Panc1 (cell line): Measurements from ENCODE around the gene SLX9. TPM values are rescaled to one million over a fixed set of nuclear protein-coding genes. Genes with fewer than 3 reads are reported as not detected.

Experiments
- ATAC-seq: fragments of 200-7000 bp; cut with Tn5 transposase; 2 replicates; pipeline ENCODE4 v1.9.1; 2020; ENCODE audit warnings: mild to moderate bottlenecking, moderate library complexity
- BruUV-seq: library from RNA; stranded (reverse); fragments of 400-500 nt; replicated peaks from 2 replicates; lab custom pipeline; 2021; lab: Mats Ljungman, UMichigan
- CTCF ChIA-PET: fragments of 300-600 bp; sonication (Branson Sonifier 250); formaldehyde crosslinking; loops from one replicate; lab custom pipeline; 2022; ENCODE audit warnings: antibody characterized with exemption; lab: Charles Lee
- POLR2A ChIA-PET: fragments of 300-600 bp; sonication (Branson Sonifier 250); formaldehyde crosslinking; loops from one replicate; lab custom pipeline; 2022; ENCODE audit warnings: antibody characterized with exemption; lab: Charles Lee
- DNase-seq: peaks from one replicate; pipeline ENCODE4 v3.0.0-alpha.2; 2010; ENCODE audit warnings: low read depth, low spot score
- H3K27ac ChIP-seq: 2 replicates; pipeline ENCODE4 v1.5.1; 2011; ENCODE audit warnings: mild to moderate bottlenecking, low read length, inconsistent platforms
- H3K27me3 ChIP-seq: fragments of 200-500 bp; sonication (Bioruptor generic); 2 replicates; pipeline ENCODE4 v1.6.0; 2014; ENCODE audit warnings: low read length, inconsistent platforms; ENCODE audit not compliant: control insufficient read depth, insufficient read depth
- H3K36me3 ChIP-seq: fragments of 200-500 bp; sonication (Bioruptor generic); 2 replicates; pipeline ENCODE4 v1.5.1; 2014; ENCODE audit warnings: inconsistent platforms, mild to moderate bottlenecking, low read length, moderate library complexity; ENCODE audit not compliant: control insufficient read depth, insufficient read depth
- H3K4me1 ChIP-seq: 2 replicates; pipeline ENCODE4 v1.5.1; 2011; ENCODE audit warnings: inconsistent platforms, mild to moderate bottlenecking, low read length, moderate library complexity; ENCODE audit not compliant: control insufficient read depth, insufficient read depth
- H3K4me3 ChIP-seq, 2 experiments: 2 replicates each; pipeline ENCODE4 v1.5.1; 2011 to 2012; ENCODE audit warnings: low read depth in 2 of 2, low read length in 2 of 2, mild to moderate bottlenecking in 2 of 2, inconsistent platforms in 1 of 2, moderate library complexity in 1 of 2
- H3K9me3 ChIP-seq: fragments of 200-500 bp; sonication (Bioruptor generic); 2 replicates; pipeline ENCODE4 v1.5.1; 2014; ENCODE audit warnings: low read depth, mild to moderate bottlenecking, inconsistent platforms, low read length, moderate library complexity; ENCODE audit not compliant: control insufficient read depth, insufficient read depth
- POLR2AphosphoS5 ChIP-seq: IDR thresholded peaks from 2 replicates; pipeline ENCODE4 v1.6.1; 2012; ENCODE audit warnings: mild to moderate bottlenecking, low read depth, low read length, moderate library complexity
- SIN3A ChIP-seq: IDR thresholded peaks from 2 replicates; pipeline ENCODE4 v1.6.1; 2012; ENCODE audit warnings: low read depth, mild to moderate bottlenecking, low read length, moderate library complexity, borderline replicate concordance; ENCODE audit not compliant: insufficient read depth
- TCF7L2 ChIP-seq: IDR thresholded peaks from 2 replicates; pipeline ENCODE4 v1.6.1; 2011; ENCODE audit warnings: mild to moderate bottlenecking, low read depth, low read length, inconsistent platforms
- in situ Hi-C: cut with HindIII; loops from 2 replicates; pipeline ENCODE4 v1.10.0; 2016; ENCODE audit warnings: low sequenced_read_pairs, low pct_unique_long_range_greater_than_20kb
- intact Hi-C: fragments of 100-400 bp; cut with micrococcal nuclease; formaldehyde crosslinking; loops from one replicate; pipeline ENCODE4 v1.10.0; 2022; ENCODE audit not compliant: unreplicated experiment
- total RNA-seq: library from RNA; stranded (reverse); gene quantifications from one replicate; pipeline ENCODE4 v1.2.1, GENCODE V29; 2021; ENCODE audit not compliant: unreplicated experiment
- TF ChIP-seq, protein P1 (sequence below): fragments of 450-650 bp; IDR thresholded peaks from 2 replicates; pipeline ENCODE4 v1.5.1; 2017; ENCODE audit warnings: mild to moderate bottlenecking
- TF ChIP-seq, protein P2 (sequence below), 2 experiments: IDR thresholded peaks; 2 replicates each; pipeline ENCODE4 v1.6.1; 2011 to 2012; ENCODE audit warnings: low read depth in 2 of 2, control low read depth in 1 of 2, low read length in 1 of 2, mild to moderate bottlenecking in 1 of 2, moderate library complexity in 1 of 2; ENCODE audit not compliant: insufficient read depth in 1 of 2

The SLX9 gene
- total RNA-seq, 1 experiment from 2014 or later: 50.9 TPM

DNA sequence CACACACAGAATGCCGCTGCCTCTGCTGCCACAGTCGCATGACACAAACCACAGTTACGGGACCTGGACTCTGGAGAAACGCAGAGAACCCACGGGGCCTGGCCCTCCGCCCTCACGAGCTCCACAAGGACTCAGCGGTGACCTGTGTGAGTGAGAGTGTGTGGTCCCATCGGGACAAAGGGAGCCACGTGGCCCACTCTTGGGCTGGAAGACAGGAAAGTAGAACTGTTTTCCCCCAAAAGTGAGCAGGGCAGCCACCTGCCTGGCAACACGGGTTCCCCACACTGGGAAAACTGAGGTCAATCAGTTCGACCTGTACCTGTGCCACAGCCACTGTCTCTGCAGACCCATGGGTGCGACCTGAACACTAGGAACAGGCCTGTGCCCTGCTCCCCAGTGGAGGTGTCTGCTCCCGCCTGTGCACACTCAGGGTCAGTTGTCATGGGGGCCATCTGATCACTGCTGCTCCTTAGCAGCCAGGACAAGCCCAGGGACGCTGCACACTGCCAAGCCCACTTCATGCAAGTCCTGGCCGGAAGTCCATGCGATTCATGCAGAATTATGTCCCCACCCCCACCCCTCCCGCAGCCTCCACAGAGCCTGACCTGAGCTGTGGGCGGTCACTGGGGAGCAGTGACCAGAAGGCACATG is 80.2 kb downstream of the SLX9 start:
- no peak overlapping the region for H3K27ac ChIP-seq
- no TSS peak for BruUV-seq
- no peak overlapping the region for H3K4me3 ChIP-seq
- H3K27me3 ChIP-seq: no peaks in the 10 kb centered on the region
- TF ChIP-seq, protein P1, sequence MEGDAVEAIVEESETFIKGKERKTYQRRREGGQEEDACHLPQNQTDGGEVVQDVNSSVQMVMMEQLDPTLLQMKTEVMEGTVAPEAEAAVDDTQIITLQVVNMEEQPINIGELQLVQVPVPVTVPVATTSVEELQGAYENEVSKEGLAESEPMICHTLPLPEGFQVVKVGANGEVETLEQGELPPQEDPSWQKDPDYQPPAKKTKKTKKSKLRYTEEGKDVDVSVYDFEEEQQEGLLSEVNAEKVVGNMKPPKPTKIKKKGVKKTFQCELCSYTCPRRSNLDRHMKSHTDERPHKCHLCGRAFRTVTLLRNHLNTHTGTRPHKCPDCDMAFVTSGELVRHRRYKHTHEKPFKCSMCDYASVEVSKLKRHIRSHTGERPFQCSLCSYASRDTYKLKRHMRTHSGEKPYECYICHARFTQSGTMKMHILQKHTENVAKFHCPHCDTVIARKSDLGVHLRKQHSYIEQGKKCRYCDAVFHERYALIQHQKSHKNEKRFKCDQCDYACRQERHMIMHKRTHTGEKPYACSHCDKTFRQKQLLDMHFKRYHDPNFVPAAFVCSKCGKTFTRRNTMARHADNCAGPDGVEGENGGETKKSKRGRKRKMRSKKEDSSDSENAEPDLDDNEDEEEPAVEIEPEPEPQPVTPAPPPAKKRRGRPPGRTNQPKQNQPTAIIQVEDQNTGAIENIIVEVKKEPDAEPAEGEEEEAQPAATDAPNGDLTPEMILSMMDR: no peak
- TF ChIP-seq, protein P2, sequence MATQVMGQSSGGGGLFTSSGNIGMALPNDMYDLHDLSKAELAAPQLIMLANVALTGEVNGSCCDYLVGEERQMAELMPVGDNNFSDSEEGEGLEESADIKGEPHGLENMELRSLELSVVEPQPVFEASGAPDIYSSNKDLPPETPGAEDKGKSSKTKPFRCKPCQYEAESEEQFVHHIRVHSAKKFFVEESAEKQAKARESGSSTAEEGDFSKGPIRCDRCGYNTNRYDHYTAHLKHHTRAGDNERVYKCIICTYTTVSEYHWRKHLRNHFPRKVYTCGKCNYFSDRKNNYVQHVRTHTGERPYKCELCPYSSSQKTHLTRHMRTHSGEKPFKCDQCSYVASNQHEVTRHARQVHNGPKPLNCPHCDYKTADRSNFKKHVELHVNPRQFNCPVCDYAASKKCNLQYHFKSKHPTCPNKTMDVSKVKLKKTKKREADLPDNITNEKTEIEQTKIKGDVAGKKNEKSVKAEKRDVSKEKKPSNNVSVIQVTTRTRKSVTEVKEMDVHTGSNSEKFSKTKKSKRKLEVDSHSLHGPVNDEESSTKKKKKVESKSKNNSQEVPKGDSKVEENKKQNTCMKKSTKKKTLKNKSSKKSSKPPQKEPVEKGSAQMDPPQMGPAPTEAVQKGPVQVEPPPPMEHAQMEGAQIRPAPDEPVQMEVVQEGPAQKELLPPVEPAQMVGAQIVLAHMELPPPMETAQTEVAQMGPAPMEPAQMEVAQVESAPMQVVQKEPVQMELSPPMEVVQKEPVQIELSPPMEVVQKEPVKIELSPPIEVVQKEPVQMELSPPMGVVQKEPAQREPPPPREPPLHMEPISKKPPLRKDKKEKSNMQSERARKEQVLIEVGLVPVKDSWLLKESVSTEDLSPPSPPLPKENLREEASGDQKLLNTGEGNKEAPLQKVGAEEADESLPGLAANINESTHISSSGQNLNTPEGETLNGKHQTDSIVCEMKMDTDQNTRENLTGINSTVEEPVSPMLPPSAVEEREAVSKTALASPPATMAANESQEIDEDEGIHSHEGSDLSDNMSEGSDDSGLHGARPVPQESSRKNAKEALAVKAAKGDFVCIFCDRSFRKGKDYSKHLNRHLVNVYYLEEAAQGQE (IDR thresholded peaks at IDR 0.05; ENCODE audit: insufficient read depth in 1 of 2, low read depth in 2 of 2, low read length in 1 of 2): no peak
- TF ChIP-seq POLR2AphosphoS5 (no peak), SIN3A (no peak), TCF7L2 (no peak)
- ChIA-PET POLR2A (no interaction called here), CTCF (no interaction called here)
- no peaks in the 10 kb centered on the region for H3K36me3 ChIP-seq
- DNase-seq: no peak
- intact Hi-C loops: no loop called here
- no peaks in the 10 kb centered on the region for H3K9me3 ChIP-seq
- in situ Hi-C loops: no loop called here
- no peak for ATAC-seq
- H3K4me1 ChIP-seq: no peaks in the 10 kb centered on the region

DNA sequence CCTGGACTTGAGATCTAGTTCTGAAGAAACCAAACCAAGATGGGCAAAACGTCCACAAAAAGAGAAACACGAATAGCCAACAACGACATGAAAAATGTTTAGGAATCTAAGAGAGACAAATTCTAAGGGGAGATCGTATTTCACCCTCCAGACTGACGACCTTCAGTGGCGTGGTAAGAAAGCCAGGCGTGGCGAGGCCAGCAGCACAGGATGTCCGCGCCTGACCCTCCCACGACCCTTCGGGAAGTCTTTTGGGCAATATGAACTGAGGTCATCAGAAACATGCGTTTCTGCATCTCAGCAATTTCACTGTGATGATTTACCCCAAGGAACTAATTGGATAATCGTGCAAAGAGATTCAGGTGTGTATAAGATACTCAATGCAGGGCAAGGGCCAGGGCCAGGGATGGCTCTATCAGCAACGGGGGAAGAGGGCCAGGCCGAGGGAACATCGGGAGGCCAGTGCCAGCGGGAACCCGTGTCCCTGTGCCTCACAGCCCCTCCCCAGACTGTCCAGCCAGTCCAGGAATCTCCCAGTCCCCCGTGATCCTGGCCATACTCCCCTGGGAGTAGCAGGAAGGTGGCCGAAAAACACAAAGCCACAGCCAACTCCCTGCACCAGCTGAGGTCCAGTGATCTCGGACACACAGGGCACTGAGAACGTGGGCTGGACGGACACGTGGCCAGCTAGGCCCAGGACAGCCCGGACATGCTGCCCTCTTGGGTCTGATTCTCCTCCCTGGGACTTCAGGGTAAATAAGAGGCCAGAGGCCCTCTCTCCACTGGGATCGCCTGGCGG is 81.0 kb downstream of the SLX9 start:
- no TSS peak for BruUV-seq
- POLR2A ChIA-PET: no interaction called here
- intact Hi-C loops (no loop called here), in situ Hi-C loops (no loop called here)
- ATAC-seq: no peak
- Histone ChIP-seq H3K27ac (no peak overlapping the region), H3K4me1 (no peaks in the 10 kb centered on the region), H3K36me3 (no peaks in the 10 kb centered on the region), H3K9me3 (no peaks in the 10 kb centered on the region), H3K27me3 (no peaks in the 10 kb centered on the region), H3K4me3 (no peak overlapping the region)
- CTCF ChIA-PET: no interaction called here
- no peak for TF ChIP-seq SIN3A
- TF ChIP-seq, protein P2 (IDR thresholded peaks at IDR 0.05; ENCODE audit: insufficient read depth in 1 of 2, low read depth in 2 of 2, low read length in 1 of 2): no peak
- TF ChIP-seq POLR2AphosphoS5: no peak
- TF ChIP-seq TCF7L2: no peak
- TF ChIP-seq, protein P1: no peak
- DNase-seq: no peak
